HepG2 (cell line): ENCODE results near the gene GAREM2. TPM values are rescaled to one million over a fixed set of nuclear protein-coding genes. Genes with fewer than 3 reads are reported as not detected.

Experiments used
- AKAP8 ChIP-seq: sonication (generic); formaldehyde crosslinking; IDR thresholded peaks from 2 replicates; pipeline ENCODE4 v1.5.1; 2020; ENCODE audit warnings: mild to moderate bottlenecking, missing genetic modification reagents
- KLF12 ChIP-seq: sonication (generic); formaldehyde crosslinking; IDR thresholded peaks from 2 replicates; pipeline ENCODE4 v1.4.0; 2020; ENCODE audit warnings: missing genetic modification reagents, borderline replicate concordance
- NCOA2 ChIP-seq: sonication (generic); formaldehyde crosslinking; IDR thresholded peaks from 2 replicates; pipeline ENCODE4 v1.8.0; 2022; ENCODE audit warnings: inconsistent platforms
- NR3C1 ChIP-seq: sonication (generic); formaldehyde crosslinking; IDR thresholded peaks from 2 replicates; pipeline ENCODE4 v1.4.0; 2020; ENCODE audit warnings: missing genetic modification reagents
- POLR2A ChIP-seq, 2 experiments: IDR thresholded peaks; 2 replicates each; pipeline ENCODE4 v1.6.1; 2011; ENCODE audit warnings: low read depth in 2 of 2, low read length in 2 of 2, mild to moderate bottlenecking in 1 of 2, moderate library complexity in 1 of 2; ENCODE audit not compliant: insufficient read depth in 1 of 2
- POLR2G ChIP-seq: fragments of 200-400 bp; formaldehyde crosslinking; IDR thresholded peaks from 2 replicates; pipeline ENCODE4 v1.6.1; 2018; ENCODE audit warnings: mild to moderate bottlenecking, low read depth, low read length, moderate library complexity
- PTBP1 ChIP-seq: fragments of 200-400 bp; formaldehyde crosslinking; IDR thresholded peaks from 2 replicates; pipeline ENCODE4 v1.6.1; 2018; ENCODE audit warnings: low read length, low read depth; ENCODE audit not compliant: poor library complexity, severe bottlenecking
- RBM22 ChIP-seq: fragments of 200-400 bp; formaldehyde crosslinking; optimal IDR thresholded peaks from 2 replicates; pipeline ENCODE3; 2017; ENCODE audit warnings: mild to moderate bottlenecking, low read length, moderate library complexity
- RFX5 ChIP-seq: IDR thresholded peaks from 2 replicates; pipeline ENCODE4 v1.6.1; 2011; ENCODE audit warnings: low read depth, low read length, improper control_type of control experiment
- SOX5 ChIP-seq: IDR thresholded peaks from 2 replicates; pipeline ENCODE4 v1.6.1; 2016; ENCODE audit warnings: borderline replicate concordance
- YEATS2 ChIP-seq: sonication (generic); formaldehyde crosslinking; IDR thresholded peaks from 2 replicates; pipeline ENCODE4 v1.4.0; 2020; ENCODE audit warnings: missing genetic modification reagents, borderline replicate concordance
- ZBTB7A ChIP-seq: sonication (generic); formaldehyde crosslinking; IDR thresholded peaks from 2 replicates; pipeline ENCODE4 v1.8.0; 2022; ENCODE audit warnings: mild to moderate bottlenecking, missing genetic modification reagents
- ZNF329 ChIP-seq: sonication (generic); formaldehyde crosslinking; IDR thresholded peaks from 2 replicates; pipeline ENCODE4 v1.9.0; 2021; ENCODE audit warnings: low read depth, mild to moderate bottlenecking, missing genetic modification reagents
- ZNF619 ChIP-seq: sonication (generic); formaldehyde crosslinking; IDR thresholded peaks from 2 replicates; pipeline ENCODE4 v1.4.0; 2020; ENCODE audit warnings: mild to moderate bottlenecking, missing genetic modification reagents
- ZNF782 ChIP-seq: sonication (generic); formaldehyde crosslinking; IDR thresholded peaks from 2 replicates; pipeline ENCODE4 v1.4.0; 2020; ENCODE audit warnings: missing genetic modification reagents, mild to moderate bottlenecking, borderline replicate concordance
- ZNF850 ChIP-seq: sonication (generic); formaldehyde crosslinking; conservative IDR thresholded peaks from 2 replicates; pipeline ENCODE4 v1.9.0; 2021; ENCODE audit warnings: mild to moderate bottlenecking, missing genetic modification reagents
- polyA plus RNA-seq, 8 experiments: library from polyadenylated mRNA; depleted of rRNA in 3 of 8; stranded (reverse) in 7 of 8; unstranded in 1 of 8; fragments of >200 nt; fragmentation: Illumina TruSeq in 4 of 8; extraction: Trizol in 4 of 8; gene quantifications; 2 replicates each; pipeline versions ENCODE4 v1.2.1 to v1.2.3, GENCODE V29; 2011 to 2016; ENCODE audit warnings: low read depth in 4 of 8, missing spikeins in 1 of 8, mixed read lengths in 1 of 8; ENCODE audit not compliant: insufficient read depth in 1 of 8
- total RNA-seq, 5 experiments: library from RNA; depleted of rRNA; stranded (reverse); fragments of >200 nt; fragmentation: Illumina TruSeq; extraction: Trizol; gene quantifications; 2 replicates each; pipeline ENCODE4 v1.2.3, GENCODE V29; 2016; ENCODE audit warnings: low read depth in 1 of 5

Gene GAREM2
- total and polyA plus RNA-seq, 2 of the 13 experiments (the other 11 are each of a cell fraction or from before 2014, with no cell fraction given): 0.29 to 0.38 TPM

- TF ChIP-seq ZNF782 (CRISPR knock-in tag) (no peak), RBM22 (peak; percentile 98), PTBP1 (no peak), POLR2G (peak; percentile 71; the same call in 1 of the 2 replicates), YEATS2 (CRISPR knock-in tag) (no peak), ZNF329 (CRISPR knock-in tag) (no peak), POLR2A (IDR thresholded peaks at IDR 0.05; ENCODE audit: insufficient read depth in 1 of 2, low read depth in 2 of 2, low read length in 2 of 2) (0 out of 4 replicates have a peak, but pooled peaks of 1 of the 2 experiments have one; percentile 33), RFX5 (no peak), NR3C1 (CRISPR knock-in tag) (no peak), ZBTB7A (CRISPR knock-in tag) (no peak), AKAP8 (CRISPR knock-in tag) (0 out of 2 replicates have a peak, but pooled peaks have one; percentile 38), NCOA2 (no peak), KLF12 (CRISPR knock-in tag) (no peak), ZNF619 (CRISPR knock-in tag) (no peak), ZNF850 (CRISPR knock-in tag) (no peak), SOX5 (CRISPR knock-in tag) (no peak)
These were observed 33.4 kb upstream of the GAREM2 start (continued) for GRCh38 chr2:26139269-26140183.
